K562 (cell line): ENCODE measurements around the gene TRIM13.

Source experiments
- CTCF ChIP-seq, 3 experiments: IDR thresholded peaks in 2 of 3; conservative IDR thresholded peaks in 1 of 3; 2 replicates each; pipeline ENCODE4 v1.5.1; 2011 to 2012; ENCODE audit warnings: low read length in 3 of 3, mild to moderate bottlenecking in 3 of 3, control low read depth in 2 of 3, improper control_type of control experiment in 1 of 3, inconsistent platforms in 1 of 3, low read depth in 1 of 3, mixed read lengths in 1 of 3, moderate library complexity in 1 of 3; ENCODE audit not compliant: insufficient read depth in 2 of 3
- E2F5 ChIP-seq: sonication (generic); formaldehyde crosslinking; IDR thresholded peaks from 2 replicates; pipeline ENCODE4 v1.8.0; 2022; ENCODE audit warnings: mild to moderate bottlenecking, missing genetic modification reagents
- FOXK2 ChIP-seq, 2 experiments: fragments of 450-650 bp; IDR thresholded peaks in 1 of 2; conservative IDR thresholded peaks in 1 of 2; 2 replicates each; pipeline ENCODE4 v1.6.1; 2016; ENCODE audit warnings: low read depth in 2 of 2, mild to moderate bottlenecking in 1 of 2
- GATA2 ChIP-seq: sonication (generic); formaldehyde crosslinking; IDR thresholded peaks from 2 replicates; pipeline ENCODE4 v1.4.0; 2020; ENCODE audit warnings: mild to moderate bottlenecking, missing genetic modification reagents
- NCOA2 ChIP-seq, 2 experiments: fragments of 450-650 bp; IDR thresholded peaks; 2 replicates each; pipeline ENCODE4 v1.6.1; 2018; ENCODE audit warnings: mild to moderate bottlenecking in 2 of 2, moderate library complexity in 1 of 2; ENCODE audit not compliant: partially characterized antibody in 2 of 2
- PBX2 ChIP-seq, 2 experiments: IDR thresholded peaks in 1 of 2; conservative IDR thresholded peaks in 1 of 2; 2 replicates each; pipeline ENCODE4 v1.6.1; 2016; ENCODE audit warnings: low read depth in 2 of 2, mild to moderate bottlenecking in 1 of 2, missing compliant biosample characterization in 1 of 2, missing genetic modification characterization in 1 of 2, moderate library complexity in 1 of 2
- POLR2A ChIP-seq: fragments of 450-650 bp; conservative IDR thresholded peaks from 2 replicates; pipeline ENCODE4 v1.6.1; 2016
- ZC3H11A ChIP-seq: IDR thresholded peaks from 2 replicates; pipeline ENCODE4 v1.6.1; 2012; ENCODE audit warnings: low read depth, low read length, improper control_type of control experiment
- TF ChIP-seq, protein P1 (sequence below): fragments of 450-650 bp; IDR thresholded peaks from 2 replicates; pipeline ENCODE4 v1.6.1; 2016; ENCODE audit warnings: borderline replicate concordance
- TF ChIP-seq, protein P2 (sequence below), 2 experiments: fragments of 450-650 bp; formaldehyde crosslinking in 1 of 2; IDR thresholded peaks; 2 replicates each; pipeline versions ENCODE4 v1.4.0 to v1.6.1; 2014 to 2020; ENCODE audit warnings: mild to moderate bottlenecking in 2 of 2, borderline replicate concordance in 1 of 2, low read depth in 1 of 2

GRCh38 chr13:50006426-50007135, 9.7 kb downstream of the TRIM13 start:
- TF ChIP-seq ZC3H11A: no peak
- no peak for TF ChIP-seq POLR2A
- TF ChIP-seq CTCF (IDR thresholded peaks at IDR 0.05 in 2 of 3, conservative IDR thresholded peaks at IDR 0.05 in 1 of 3; ENCODE audit: insufficient read depth in 2 of 3, low read depth in 1 of 3, low read length in 3 of 3): no peak
- TF ChIP-seq, protein P1, sequence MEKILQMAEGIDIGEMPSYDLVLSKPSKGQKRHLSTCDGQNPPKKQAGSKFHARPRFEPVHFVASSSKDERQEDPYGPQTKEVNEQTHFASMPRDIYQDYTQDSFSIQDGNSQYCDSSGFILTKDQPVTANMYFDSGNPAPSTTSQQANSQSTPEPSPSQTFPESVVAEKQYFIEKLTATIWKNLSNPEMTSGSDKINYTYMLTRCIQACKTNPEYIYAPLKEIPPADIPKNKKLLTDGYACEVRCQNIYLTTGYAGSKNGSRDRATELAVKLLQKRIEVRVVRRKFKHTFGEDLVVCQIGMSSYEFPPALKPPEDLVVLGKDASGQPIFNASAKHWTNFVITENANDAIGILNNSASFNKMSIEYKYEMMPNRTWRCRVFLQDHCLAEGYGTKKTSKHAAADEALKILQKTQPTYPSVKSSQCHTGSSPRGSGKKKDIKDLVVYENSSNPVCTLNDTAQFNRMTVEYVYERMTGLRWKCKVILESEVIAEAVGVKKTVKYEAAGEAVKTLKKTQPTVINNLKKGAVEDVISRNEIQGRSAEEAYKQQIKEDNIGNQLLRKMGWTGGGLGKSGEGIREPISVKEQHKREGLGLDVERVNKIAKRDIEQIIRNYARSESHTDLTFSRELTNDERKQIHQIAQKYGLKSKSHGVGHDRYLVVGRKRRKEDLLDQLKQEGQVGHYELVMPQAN: no peak
- no peak for TF ChIP-seq FOXK2 (conservative IDR thresholded peaks at IDR 0.05 in 1 of 2, IDR thresholded peaks at IDR 0.05 in 1 of 2; ENCODE audit: low read depth in 2 of 2)
- no peak for TF ChIP-seq PBX2 (CRISPR knock-in tag; IDR thresholded peaks at IDR 0.05; ENCODE audit: low read depth)
- no peak for TF ChIP-seq PBX2 (tag; conservative IDR thresholded peaks at IDR 0.05; ENCODE audit: low read depth)
- TF ChIP-seq NCOA2 (IDR thresholded peaks at IDR 0.05; ENCODE audit: partially characterized antibody in 2 of 2): no peak
- TF ChIP-seq E2F5 (CRISPR knock-in tag): no peak
- TF ChIP-seq, protein P2, sequence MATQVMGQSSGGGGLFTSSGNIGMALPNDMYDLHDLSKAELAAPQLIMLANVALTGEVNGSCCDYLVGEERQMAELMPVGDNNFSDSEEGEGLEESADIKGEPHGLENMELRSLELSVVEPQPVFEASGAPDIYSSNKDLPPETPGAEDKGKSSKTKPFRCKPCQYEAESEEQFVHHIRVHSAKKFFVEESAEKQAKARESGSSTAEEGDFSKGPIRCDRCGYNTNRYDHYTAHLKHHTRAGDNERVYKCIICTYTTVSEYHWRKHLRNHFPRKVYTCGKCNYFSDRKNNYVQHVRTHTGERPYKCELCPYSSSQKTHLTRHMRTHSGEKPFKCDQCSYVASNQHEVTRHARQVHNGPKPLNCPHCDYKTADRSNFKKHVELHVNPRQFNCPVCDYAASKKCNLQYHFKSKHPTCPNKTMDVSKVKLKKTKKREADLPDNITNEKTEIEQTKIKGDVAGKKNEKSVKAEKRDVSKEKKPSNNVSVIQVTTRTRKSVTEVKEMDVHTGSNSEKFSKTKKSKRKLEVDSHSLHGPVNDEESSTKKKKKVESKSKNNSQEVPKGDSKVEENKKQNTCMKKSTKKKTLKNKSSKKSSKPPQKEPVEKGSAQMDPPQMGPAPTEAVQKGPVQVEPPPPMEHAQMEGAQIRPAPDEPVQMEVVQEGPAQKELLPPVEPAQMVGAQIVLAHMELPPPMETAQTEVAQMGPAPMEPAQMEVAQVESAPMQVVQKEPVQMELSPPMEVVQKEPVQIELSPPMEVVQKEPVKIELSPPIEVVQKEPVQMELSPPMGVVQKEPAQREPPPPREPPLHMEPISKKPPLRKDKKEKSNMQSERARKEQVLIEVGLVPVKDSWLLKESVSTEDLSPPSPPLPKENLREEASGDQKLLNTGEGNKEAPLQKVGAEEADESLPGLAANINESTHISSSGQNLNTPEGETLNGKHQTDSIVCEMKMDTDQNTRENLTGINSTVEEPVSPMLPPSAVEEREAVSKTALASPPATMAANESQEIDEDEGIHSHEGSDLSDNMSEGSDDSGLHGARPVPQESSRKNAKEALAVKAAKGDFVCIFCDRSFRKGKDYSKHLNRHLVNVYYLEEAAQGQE (IDR thresholded peaks at IDR 0.05; ENCODE audit: borderline replicate concordance): no peak
- TF ChIP-seq, protein P2 (CRISPR knock-in tag; IDR thresholded peaks at IDR 0.05; ENCODE audit: low read depth): no peak
- no peak for TF ChIP-seq GATA2 (CRISPR knock-in tag)
